Body of pancreas (tissue), 4 donors: ENCODE measurements around the gene DBN1.

Experiments
- CTCF ChIP-seq, 7 experiments: fragments of 450-650 bp in 4 of 7; fragments of 200-600 bp in 3 of 7; sonication (generic) in 3 of 7; IDR thresholded peaks; one replicate each; pipeline ENCODE4 v1.5.1; 2016 to 2019; ENCODE audit warnings: antibody characterized with exemption in 7 of 7
- POLR2A ChIP-seq, 3 donors: fragments of 450-650 bp; IDR thresholded peaks; one replicate each; pipeline ENCODE4 v1.6.1; 2016; ENCODE audit warnings: antibody characterized with exemption in 3 of 3, mild to moderate bottlenecking in 2 of 3

GRCh38 chr5:177468685-177469628 is 4.5 kb downstream of the DBN1 start:
- TF ChIP-seq CTCF (IDR thresholded peaks at IDR 0.05): no peak
- TF ChIP-seq POLR2A (IDR thresholded peaks at IDR 0.05): no peak
